ENCODE results near the gene FGF18.

DNA sequence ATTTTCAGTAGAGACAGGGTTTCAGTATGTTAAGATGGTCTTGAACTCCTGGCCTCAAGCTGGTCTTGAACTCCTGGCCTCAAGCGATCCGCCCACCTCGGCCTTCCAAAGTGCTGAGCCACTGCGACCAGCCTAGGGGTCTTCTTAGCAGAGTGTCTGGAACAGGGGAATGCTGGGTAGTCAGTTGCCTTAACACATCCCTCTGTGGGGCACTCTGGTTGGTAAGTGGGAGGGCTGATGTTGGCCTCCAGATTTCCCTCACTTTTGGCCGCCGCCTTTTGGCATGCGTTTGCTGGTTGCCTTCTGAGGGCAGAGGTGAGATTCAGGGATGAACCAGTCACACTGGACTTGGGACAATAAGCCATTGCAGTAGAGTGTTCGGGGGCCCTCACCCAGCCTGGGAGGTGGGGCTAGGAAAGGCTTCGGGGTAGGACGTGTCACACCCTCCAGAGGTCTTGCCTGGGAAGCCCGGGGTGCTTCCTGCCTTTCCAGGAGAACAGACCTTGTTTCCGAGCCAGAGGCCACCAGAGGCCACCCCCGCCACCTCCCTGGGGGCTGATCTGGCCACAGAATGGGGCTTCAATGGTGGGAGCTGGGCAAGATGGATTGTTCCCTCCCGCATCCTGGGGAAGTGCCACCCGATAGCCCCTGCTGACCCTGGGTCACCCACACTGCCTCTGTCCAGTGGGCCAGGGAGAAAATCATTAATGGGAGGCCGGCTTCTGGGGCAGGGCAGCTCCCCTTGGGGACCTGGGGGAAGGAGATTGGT is 13.3 kb downstream of the FGF18 start:
- TF ChIP-seq, protein P1, sequence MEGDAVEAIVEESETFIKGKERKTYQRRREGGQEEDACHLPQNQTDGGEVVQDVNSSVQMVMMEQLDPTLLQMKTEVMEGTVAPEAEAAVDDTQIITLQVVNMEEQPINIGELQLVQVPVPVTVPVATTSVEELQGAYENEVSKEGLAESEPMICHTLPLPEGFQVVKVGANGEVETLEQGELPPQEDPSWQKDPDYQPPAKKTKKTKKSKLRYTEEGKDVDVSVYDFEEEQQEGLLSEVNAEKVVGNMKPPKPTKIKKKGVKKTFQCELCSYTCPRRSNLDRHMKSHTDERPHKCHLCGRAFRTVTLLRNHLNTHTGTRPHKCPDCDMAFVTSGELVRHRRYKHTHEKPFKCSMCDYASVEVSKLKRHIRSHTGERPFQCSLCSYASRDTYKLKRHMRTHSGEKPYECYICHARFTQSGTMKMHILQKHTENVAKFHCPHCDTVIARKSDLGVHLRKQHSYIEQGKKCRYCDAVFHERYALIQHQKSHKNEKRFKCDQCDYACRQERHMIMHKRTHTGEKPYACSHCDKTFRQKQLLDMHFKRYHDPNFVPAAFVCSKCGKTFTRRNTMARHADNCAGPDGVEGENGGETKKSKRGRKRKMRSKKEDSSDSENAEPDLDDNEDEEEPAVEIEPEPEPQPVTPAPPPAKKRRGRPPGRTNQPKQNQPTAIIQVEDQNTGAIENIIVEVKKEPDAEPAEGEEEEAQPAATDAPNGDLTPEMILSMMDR (conservative IDR thresholded peaks at IDR 0.05; ENCODE audit: low read depth in 2 of 2) = no peak
- no peak for TF ChIP-seq JUNB (IDR thresholded peaks at IDR 0.05; ENCODE audit: unreplicated experiment)
- no peak for TF ChIP-seq EZH2 (IDR thresholded peaks at IDR 0.05; ENCODE audit: low read depth, unreplicated experiment)
